Activated CD4-positive, alpha-beta memory T cell treated with anti-CD3 and anti-CD28 coated beads, Interleukin-2, amount 10 ng/mL, durations not matched to agents 7 days and 5 days (primary cell): Measurements from ENCODE around the gene TBCC. TPM values are rescaled to one million over a fixed set of nuclear protein-coding genes. Genes with fewer than 3 reads are reported as not detected.
A peak's percentile ranks its signal among the peaks of the same experiment; 100 is the strongest.
"Not testable (repeated sequence)": the region's sequence is repeated elsewhere in the genome, so short reads cannot be mapped to it uniquely, and the experiment has no call there.

Experiments used
- CTCF ChIA-PET: fragments of 350-600 bp; sonication (Branson Sonifier 250); formaldehyde crosslinking; loops from one replicate; lab custom pipeline; 2021; ENCODE audit warnings: antibody characterized with exemption, inconsistent platforms; lab: Charles Lee
- POLR2A ChIA-PET: fragments of 350-600 bp; sonication (Branson Sonifier 250); formaldehyde crosslinking; loops from one replicate; lab custom pipeline; 2021; ENCODE audit warnings: antibody characterized with exemption; lab: Charles Lee
- DNase-seq: peaks from one replicate; pipeline ENCODE4 v3.0.0-alpha.2; 2020
- H3K27ac Mint-ChIP-seq: one replicate; pipeline ENCODE4 v1.8.0; 2021; ENCODE audit warnings: mild to moderate bottlenecking, mixed read lengths
- H3K27me3 Mint-ChIP-seq: one replicate; pipeline ENCODE4 v1.8.0; 2021; ENCODE audit warnings: mixed read lengths
- H3K36me3 Mint-ChIP-seq: one replicate; pipeline ENCODE4 v1.8.0; 2021; ENCODE audit warnings: low read depth, mixed read lengths
- H3K4me1 Mint-ChIP-seq: one replicate; pipeline ENCODE4 v1.8.0; 2021; ENCODE audit warnings: mixed read lengths
- H3K4me3 Mint-ChIP-seq: one replicate; pipeline ENCODE4 v1.8.0; 2021; ENCODE audit warnings: mild to moderate bottlenecking, mixed read lengths
- H3K9me3 Mint-ChIP-seq: one replicate; pipeline ENCODE4 v1.8.0; 2021; ENCODE audit warnings: mixed read lengths
- total RNA-seq, 2 experiments: library from RNA; stranded (reverse); gene quantifications; one replicate each; pipeline ENCODE4 v1.2.3, GENCODE V29; 2021

Gene TBCC
- total RNA-seq, 2 experiments from 2014 or later, result 33.7 to 34.9 TPM

DNA sequence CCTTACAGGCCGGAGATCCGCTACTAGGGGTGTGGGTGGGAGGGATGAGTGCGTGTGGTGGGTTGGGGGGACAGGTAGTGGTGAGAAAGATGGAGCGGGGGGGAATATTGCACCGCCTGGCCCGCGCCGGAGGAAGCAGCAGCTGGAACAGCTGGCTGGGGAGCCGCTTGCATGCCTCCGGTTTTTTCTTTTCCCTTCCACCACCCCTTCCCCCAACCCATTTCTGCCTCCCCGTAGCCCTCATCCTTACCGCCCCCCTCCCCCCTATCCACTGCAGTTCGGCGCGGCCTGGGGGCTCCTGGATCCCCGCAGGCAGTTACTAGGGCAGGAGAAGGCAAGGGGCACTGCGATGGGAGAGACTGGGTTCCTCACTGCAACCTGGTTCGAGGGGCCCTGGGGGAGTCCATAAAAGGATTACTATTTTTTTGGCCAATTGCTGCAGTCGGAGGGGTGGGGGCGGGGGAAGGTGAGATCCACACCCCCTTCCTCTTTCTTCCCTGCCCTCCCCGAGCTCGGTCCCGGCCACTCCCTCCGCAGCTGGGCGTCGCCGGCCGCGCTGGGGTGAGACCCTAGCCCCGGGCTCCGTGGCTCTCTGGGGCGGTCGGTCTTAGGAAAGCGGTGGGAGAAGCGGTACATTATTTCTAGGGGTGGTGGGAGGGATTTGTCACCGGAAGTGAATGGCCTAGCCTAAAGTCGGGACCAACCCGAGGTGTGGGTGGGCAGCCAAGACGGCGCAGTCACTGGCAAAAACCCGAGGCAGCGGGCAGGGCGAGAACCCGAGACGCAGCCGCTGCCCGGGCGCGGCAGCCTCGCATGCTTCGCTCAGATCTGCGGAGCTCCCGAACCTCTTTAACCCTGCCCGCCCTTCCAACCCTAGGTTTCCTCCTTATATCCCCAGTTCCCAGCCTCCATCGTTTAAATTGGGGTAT, 824 bp upstream of the TBCC start:
- Mint-ChIP-seq H3K4me3 (peak overlapping the region; percentile 96), H3K27ac (peak overlapping the region; percentile 100), H3K4me1 (peaks cover 34% of the 10 kb centered on the region), H3K27me3 (no peaks in the 10 kb centered on the region), H3K9me3 (no peaks in the 10 kb centered on the region), H3K36me3 (peaks cover 19% of the 10 kb centered on the region)
- ChIA-PET POLR2A (interaction anchor here (0.7 to 15.5 kb wide), 38 partner anchors 9 to 883 kb away, joined by 3 to 658 read pairs (median 7); partner anchors contain the start of genes BICRAL, CNPY3, GTPBP2 and PEX6), CTCF (interaction anchor here (0.6 to 2.8 kb wide), 13 partner anchors 14 to 397 kb away, joined by 3 to 20 read pairs (median 5); partner anchors contain the start of genes BICRAL and RPL7L1)
- peak; percentile 85 for DNase-seq

DNA sequence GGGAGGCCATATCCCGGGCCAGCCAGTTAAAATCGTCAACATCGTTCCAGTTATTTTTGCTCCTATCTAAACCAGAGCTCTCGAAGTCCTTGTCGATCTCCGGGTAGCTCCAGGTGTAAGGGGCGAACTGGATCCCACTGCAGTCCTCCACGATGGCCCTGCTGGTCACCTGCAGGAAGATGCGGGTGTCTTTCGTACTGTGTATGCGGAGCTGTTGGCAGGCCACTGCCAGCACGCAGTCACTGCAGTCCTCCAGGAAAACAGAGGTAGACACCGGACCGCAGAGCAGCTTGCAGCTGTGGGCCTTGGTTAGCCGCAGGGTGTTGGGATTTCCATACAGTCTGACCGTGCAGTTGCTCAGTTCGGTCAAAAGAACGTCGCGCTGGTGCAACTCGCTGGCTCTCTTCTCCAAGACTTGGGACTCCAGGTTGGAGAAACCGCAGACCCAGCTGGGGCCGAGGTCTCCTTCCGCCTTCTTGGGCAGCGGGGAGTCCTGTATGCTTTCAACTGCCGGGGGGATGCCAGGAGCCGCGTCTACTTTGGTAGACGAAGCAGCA, 742 bp downstream of the TBCC start:
- DNase-seq, result peak; percentile 42
- H3K27me3 Mint-ChIP-seq, result no peaks in the 10 kb centered on the region
- peaks cover 34% of the 10 kb centered on the region for H3K4me1 Mint-ChIP-seq
- ChIA-PET POLR2A (interaction anchor here (0.5 to 15.5 kb wide), 36 partner anchors 8 to 884 kb away, joined by 3 to 658 read pairs (median 7); partner anchors contain the start of genes BICRAL, CNPY3, GTPBP2 and PPP2R5D), CTCF (interaction anchor here (0.7 to 2.8 kb wide), 10 partner anchors 15 to 398 kb away, joined by 3 to 20 read pairs (median 4); partner anchors contain the start of gene RPL7L1)
- peak overlapping the region; percentile 100 for H3K27ac Mint-ChIP-seq
- H3K36me3 Mint-ChIP-seq, result peaks cover 19% of the 10 kb centered on the region
- no peaks in the 10 kb centered on the region for H3K9me3 Mint-ChIP-seq
- H3K4me3 Mint-ChIP-seq, result peak overlapping the region; percentile 96

DNA sequence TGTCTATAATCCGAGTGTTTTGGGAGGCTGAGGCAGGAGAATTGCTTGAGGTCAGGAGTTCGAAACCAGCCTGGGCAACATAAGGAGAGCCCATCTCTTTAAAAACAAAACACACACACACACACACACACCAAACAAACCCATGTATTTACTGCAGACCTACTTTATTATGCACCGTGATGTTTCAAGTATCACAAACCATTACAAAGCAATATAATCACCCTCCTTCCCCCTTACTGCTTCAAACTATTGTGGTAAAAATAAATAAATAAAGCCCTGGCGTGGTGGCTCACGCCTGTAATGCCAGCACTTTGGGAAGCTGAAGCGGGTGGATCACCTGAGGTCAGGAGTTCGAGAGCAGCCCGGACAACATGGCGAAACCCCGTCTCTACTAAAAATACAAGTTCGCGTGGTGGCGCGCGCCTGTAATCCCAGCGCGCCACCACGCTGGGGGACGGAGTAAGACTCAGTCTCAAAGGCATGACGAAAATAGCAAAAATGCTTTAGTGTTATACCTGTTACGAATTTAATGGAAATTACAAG, 1.5 kb downstream of the TBCC start:
- ChIA-PET CTCF (interaction anchor here (0.7 to 2.8 kb wide), 5 partner anchors 18 to 197 kb away, joined by 3 to 20 read pairs (median 10); partner anchors contain the start of gene RPL7L1), POLR2A (interaction anchor here (0.6 to 15.5 kb wide), 15 partner anchors 10 to 185 kb away, joined by 3 to 658 read pairs (median 14); partner anchors contain the start of genes BICRAL, CNPY3 and RPL7L1)
- DNase-seq, result no peak
- Mint-ChIP-seq H3K9me3 (no peaks in the 10 kb centered on the region), H3K27ac (peak overlapping the region; percentile 100), H3K4me1 (peaks cover 34% of the 10 kb centered on the region), H3K36me3 (peaks cover 19% of the 10 kb centered on the region), H3K4me3 (peak overlapping the region; percentile 96), H3K27me3 (no peaks in the 10 kb centered on the region)

DNA sequence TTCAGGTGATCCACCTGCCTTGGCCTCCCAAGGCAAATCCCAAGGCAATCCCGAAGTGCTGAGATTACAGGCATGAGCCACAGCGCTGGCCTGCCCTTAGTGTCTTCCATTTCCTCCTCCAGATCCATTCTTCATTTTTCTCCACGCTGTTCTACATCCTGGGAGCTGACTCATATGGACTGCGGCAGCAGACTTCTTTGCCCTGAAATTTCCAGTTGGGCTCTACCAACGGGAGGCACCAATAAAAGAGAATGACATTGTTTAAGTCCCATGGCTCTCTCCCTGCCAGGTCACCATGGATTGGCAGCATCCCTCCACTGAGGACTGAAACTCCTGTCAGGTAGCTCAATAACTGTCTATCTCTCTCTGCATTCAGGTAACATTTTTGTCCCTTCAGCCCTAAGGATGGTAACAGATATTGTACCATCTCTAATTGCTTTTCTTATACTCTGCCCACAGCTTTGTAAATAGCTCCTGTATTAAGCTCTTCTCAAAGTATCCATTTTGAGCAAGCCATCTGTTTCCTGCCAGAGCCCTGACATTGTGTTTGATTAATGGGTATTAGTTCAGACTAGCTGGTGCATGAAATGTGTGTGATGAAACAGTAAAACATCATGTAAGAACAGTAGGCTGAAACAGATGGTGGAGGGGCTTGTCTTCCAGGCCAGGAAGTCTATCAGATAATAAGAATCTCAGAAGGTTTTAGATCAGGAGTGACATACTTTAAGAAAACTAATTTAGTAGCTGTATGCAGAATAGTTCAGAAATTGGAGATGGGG, 3.6 kb downstream of the TBCC start:
- ChIA-PET CTCF (interaction anchor here (0.6 to 2.9 kb wide), 5 partner anchors 12 to 81 kb away, joined by 3 to 11 read pairs (median 3); no protein-coding TSS in a partner anchor), POLR2A (interaction anchor here (2.1 to 15.5 kb wide), 2 partner anchors 35 to 137 kb away, joined by 6 to 658 read pairs; partner anchors contain the start of genes BICRAL and RPL7L1)
- Mint-ChIP-seq H3K27ac (no peak overlapping the region), H3K4me1 (peaks cover 17% of the 10 kb centered on the region), H3K27me3 (peaks cover 9% of the 10 kb centered on the region), H3K4me3 (no peak overlapping the region), H3K9me3 (no peaks in the 10 kb centered on the region), H3K36me3 (peaks cover 9% of the 10 kb centered on the region)
- no peak for DNase-seq

DNA sequence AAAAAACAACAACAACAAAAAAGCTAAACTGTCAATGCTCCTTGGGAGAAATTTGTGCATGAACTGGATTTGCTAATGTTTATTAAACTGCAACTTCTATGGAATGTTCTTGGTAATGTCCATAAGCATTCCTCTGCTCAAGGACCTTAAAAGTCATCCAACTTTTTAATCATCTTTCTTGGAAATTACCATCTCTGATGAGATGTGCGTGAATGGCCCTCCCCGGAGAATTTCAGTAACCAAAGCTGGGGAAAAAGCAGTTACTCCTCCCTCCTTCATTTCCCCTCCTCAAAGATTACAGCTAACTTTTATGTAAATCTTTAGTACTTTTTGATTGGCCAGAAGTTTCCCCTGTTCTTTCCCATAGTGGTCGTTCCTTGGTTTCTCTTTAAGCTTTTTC, 5.2 kb downstream of the TBCC start:
- Mint-ChIP-seq H3K4me3 (no peak overlapping the region), H3K36me3 (peaks cover 6% of the 10 kb centered on the region), H3K27me3 (peaks cover 12% of the 10 kb centered on the region), H3K9me3 (no peaks in the 10 kb centered on the region), H3K4me1 (peaks cover 15% of the 10 kb centered on the region), H3K27ac (no peak overlapping the region)
- DNase-seq, result no peak
- CTCF ChIA-PET, result interaction anchor here (0.5 to 2.9 kb wide), 6 partner anchors 14 to 961 kb away, joined by 3 to 11 read pairs (median 3); partner anchors contain the start of gene FRS3
- POLR2A ChIA-PET, result interaction anchor here (1.0 to 15.5 kb wide), 4 partner anchors 11 to 139 kb away, joined by 3 to 658 read pairs (median 4); partner anchors contain the start of genes BICRAL and RPL7L1

DNA sequence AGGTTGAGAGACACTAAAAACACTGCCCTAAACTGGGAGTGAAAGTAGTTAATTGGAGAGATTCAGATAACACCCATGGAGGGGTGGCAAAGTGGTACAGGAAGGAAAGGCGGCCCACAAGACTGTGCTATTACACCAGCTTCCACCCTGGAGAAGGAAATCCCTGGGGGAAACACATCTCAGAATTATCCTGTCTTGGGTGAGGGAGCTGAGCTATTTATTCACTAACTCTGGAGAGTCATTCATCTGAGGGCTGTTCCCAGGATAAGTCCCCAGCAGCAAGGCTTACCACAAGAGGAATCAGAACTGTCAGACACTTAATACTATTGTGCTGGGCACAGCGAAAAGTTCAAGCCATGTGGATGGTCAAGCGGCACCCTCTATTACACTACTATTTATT, 9.9 kb downstream of the TBCC start:
- DNase-seq, result no peak
- Mint-ChIP-seq H3K4me3 (no peak overlapping the region), H3K9me3 (no peaks in the 10 kb centered on the region), H3K27ac (no peak overlapping the region), H3K27me3 (peaks cover 12% of the 10 kb centered on the region), H3K4me1 (no peaks in the 10 kb centered on the region), H3K36me3 (no peaks in the 10 kb centered on the region)
- ChIA-PET POLR2A (interaction anchor here (2.4 kb wide), 1 partner anchor 10 kb away, joined by 9 read pairs; the partner anchor contains the start of gene TBCC), CTCF (no interaction called here)

DNA sequence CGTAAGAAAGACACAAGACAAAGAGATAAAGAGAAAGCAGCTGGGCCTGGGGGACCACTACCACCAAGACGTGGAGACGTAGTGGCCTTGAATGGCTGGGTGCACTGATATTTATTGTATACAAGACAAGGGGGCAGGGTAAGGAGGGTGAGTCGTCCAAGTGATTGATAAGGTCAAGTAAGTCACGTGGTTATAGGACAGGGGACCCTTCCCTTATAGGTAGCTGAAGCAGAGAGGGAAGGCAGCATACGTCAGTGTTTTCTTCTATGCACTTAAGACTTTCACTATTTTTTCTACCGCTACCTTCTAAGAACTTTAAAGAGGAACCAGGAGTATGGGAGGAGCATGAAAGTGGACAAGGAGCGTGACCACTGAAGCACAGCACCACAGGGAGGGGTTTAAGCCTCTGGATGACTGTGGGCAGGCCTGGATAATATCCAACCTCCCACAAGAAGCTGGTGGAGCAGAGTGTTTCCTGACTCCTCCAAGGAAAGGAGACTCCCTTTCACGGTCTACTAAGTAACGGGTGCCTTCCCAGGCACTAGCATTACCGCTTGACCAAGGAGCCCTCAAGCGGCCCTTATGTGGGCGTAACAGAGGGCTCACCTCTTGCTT, 11.9 kb downstream of the TBCC start:
- POLR2A ChIA-PET, result interaction anchor here (1.2 kb wide), 1 partner anchor 11 kb away, joined by 5 read pairs; no protein-coding TSS in a partner anchor
- H3K27ac Mint-ChIP-seq, CTCF ChIA-PET, H3K9me3 Mint-ChIP-seq, DNase-seq, H3K4me3 Mint-ChIP-seq, H3K36me3 Mint-ChIP-seq, H3K4me1 Mint-ChIP-seq: not testable (repeated sequence)
- H3K27me3 Mint-ChIP-seq, result peaks cover 10% of the 10 kb centered on the region

DNA sequence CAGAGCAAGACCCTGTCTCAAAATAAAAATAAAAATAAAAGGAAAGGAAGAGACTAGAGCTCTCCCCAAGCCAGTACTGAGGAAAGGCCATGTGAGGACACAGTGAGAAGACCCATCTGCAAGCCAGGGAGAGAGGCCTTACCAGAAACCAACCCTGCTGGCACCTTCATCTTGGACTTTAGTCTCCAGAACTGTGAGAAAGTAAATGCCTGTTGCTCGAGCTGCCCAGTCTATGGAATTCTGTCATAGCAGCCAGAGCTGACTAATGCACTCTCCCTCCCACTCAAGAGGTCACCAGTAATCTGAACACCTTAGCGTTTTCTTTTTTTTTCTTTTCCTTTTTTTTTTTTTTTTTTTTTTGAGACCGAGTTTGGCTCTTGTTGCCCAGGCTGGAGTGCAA, 16.2 kb downstream of the TBCC start:
- POLR2A ChIA-PET, result interaction anchor here (1.0 to 1.8 kb wide), 6 partner anchors 11 to 150 kb away, joined by 3 to 9 read pairs (median 6); partner anchors contain the start of genes RPL7L1 and TBCC
- DNase-seq, result no peak
- Mint-ChIP-seq H3K27me3 (no peaks in the 10 kb centered on the region), H3K9me3 (no peaks in the 10 kb centered on the region), H3K4me3 (no peak overlapping the region), H3K36me3 (no peaks in the 10 kb centered on the region), H3K27ac (no peak overlapping the region), H3K4me1 (peaks cover 22% of the 10 kb centered on the region)
- CTCF ChIA-PET, result interaction anchor here (0.6 to 2.3 kb wide), 4 partner anchors 13 to 512 kb away, joined by 3 to 11 read pairs (median 6); partner anchors contain the start of gene TBCC

DNA sequence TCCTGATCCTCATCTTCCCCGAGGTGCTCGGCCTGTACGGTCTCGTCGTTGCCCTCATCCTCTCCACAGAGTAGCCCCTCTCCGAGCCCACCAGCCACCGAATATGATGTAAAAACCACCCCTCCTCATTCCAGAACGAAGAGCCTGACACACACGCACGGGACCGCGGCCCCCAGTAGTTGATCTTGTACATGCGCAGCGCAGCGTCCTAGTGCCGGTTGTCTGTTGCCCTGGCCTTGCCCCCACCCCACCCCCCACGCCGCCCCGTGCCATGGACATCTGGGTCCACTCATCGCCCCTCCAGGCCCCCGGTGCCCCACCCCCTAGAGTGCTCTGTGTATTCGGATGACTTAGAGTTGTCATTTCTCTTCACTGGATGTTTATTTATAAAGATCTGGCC, 18.3 kb downstream of the TBCC start:
- Mint-ChIP-seq H3K36me3 (no peaks in the 10 kb centered on the region), H3K4me3 (peak overlapping the region; percentile 44), H3K4me1 (peaks cover 22% of the 10 kb centered on the region), H3K27me3 (no peaks in the 10 kb centered on the region), H3K27ac (peak overlapping the region; percentile 62), H3K9me3 (no peaks in the 10 kb centered on the region)
- ChIA-PET POLR2A (interaction anchor here (0.6 to 3.4 kb wide), 14 partner anchors 13 to 163 kb away, joined by 3 to 35 read pairs (median 6); partner anchors contain the start of genes RPL7L1, TBCC and UBR2), CTCF (interaction anchor here (0.7 to 4.1 kb wide), 9 partner anchors 14 to 165 kb away, joined by 3 to 79 read pairs (median 11); partner anchors contain the start of genes RPL7L1 and TBCC)
- DNase-seq, result no peak

DNA sequence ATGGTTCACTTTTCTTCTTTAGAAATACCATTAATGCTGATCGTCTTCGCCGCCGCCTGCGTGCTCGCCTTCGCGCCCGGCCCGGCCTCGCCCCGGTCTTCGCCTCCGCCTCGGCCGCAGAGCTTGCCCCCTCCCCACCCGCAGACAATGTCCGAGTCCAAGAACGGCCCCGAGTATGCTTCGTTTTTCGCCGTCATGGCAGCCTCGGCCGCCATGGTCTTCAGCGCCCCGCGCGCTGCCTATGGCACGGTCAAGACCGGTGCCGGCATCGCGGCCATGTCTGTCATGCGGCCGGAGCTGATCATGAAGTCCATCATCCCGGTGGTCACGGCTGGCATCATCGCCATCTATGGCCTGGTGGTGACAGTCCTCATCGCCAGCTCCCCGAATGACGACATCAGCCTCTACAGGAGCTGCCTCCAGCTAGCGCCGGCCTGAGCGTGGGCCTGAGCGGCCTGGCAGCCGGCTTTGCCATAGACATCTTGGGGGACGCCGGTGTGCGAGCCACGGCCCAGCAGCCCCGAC, 18.8 kb downstream of the TBCC start:
- Mint-ChIP-seq H3K9me3 (no peaks in the 10 kb centered on the region), H3K36me3 (no peaks in the 10 kb centered on the region), H3K4me1 (peaks cover 22% of the 10 kb centered on the region), H3K27me3 (no peaks in the 10 kb centered on the region), H3K4me3 (peak overlapping the region; percentile 77), H3K27ac (peak overlapping the region; percentile 91)
- CTCF ChIA-PET, result interaction anchor here (0.7 to 4.1 kb wide), 20 partner anchors 12 to 180 kb away, joined by 3 to 79 read pairs (median 5); partner anchors contain the start of genes RPL7L1, TBCC and UBR2
- POLR2A ChIA-PET, result interaction anchor here (0.6 to 3.4 kb wide), 17 partner anchors 13 to 203 kb away, joined by 3 to 35 read pairs (median 6); partner anchors contain the start of genes CNPY3, RPL7L1, TBCC and UBR2
- no peak for DNase-seq
